ENCODE results near the gene EVPL.

DNA sequence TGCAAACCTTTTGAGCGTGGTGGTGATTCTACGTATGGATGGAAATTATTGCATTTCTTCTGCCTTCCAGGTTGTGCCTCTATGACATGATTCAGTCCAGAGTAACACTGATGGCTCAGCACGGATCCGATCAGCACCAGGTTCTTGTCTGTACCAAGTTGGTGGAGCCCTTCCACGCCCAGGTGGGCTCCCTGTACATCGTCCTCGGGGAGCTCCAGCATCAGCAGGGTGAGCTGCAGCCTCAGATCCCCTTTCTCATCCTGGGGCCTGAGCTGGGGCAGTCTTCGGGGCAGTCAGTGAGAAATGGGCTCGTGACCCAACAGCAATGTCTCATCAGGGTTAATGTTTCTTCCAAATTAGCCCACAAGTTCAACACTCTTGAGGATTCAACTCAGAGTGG is 35.7 kb downstream of the EVPL start:
- TF ChIP-seq, protein P1, sequence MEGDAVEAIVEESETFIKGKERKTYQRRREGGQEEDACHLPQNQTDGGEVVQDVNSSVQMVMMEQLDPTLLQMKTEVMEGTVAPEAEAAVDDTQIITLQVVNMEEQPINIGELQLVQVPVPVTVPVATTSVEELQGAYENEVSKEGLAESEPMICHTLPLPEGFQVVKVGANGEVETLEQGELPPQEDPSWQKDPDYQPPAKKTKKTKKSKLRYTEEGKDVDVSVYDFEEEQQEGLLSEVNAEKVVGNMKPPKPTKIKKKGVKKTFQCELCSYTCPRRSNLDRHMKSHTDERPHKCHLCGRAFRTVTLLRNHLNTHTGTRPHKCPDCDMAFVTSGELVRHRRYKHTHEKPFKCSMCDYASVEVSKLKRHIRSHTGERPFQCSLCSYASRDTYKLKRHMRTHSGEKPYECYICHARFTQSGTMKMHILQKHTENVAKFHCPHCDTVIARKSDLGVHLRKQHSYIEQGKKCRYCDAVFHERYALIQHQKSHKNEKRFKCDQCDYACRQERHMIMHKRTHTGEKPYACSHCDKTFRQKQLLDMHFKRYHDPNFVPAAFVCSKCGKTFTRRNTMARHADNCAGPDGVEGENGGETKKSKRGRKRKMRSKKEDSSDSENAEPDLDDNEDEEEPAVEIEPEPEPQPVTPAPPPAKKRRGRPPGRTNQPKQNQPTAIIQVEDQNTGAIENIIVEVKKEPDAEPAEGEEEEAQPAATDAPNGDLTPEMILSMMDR (IDR thresholded peaks at IDR 0.05) = no peak
- no peak for TF ChIP-seq POLR2AphosphoS5 (IDR thresholded peaks at IDR 0.05)
